NCI-H226 (cell line): Measurements from ENCODE around the gene PIGK.
A peak's percentile ranks its signal among the peaks of the same experiment; 100 is the strongest.
"Not testable (repeated sequence)": the region's sequence is repeated elsewhere in the genome, so short reads cannot be mapped to it uniquely, and the experiment has no call there.

Experiments used
- DNase-seq: peaks from one replicate; pipeline ENCODE4 v3.0.0-alpha.2; 2015

PIGK gene

GRCh38 chr1:77219166-77219887, at the start of gene PIGK:
TSS of gene PIGK (minus strand) at chr1:77219430. CDS start at chr1:77219402, 28 bp downstream.
- peak; percentile 88 for DNase-seq

GRCh38 chr1:77267035-77267434, 47.8 kb upstream of the PIGK start:
- DNase-seq = no peak

DNA sequence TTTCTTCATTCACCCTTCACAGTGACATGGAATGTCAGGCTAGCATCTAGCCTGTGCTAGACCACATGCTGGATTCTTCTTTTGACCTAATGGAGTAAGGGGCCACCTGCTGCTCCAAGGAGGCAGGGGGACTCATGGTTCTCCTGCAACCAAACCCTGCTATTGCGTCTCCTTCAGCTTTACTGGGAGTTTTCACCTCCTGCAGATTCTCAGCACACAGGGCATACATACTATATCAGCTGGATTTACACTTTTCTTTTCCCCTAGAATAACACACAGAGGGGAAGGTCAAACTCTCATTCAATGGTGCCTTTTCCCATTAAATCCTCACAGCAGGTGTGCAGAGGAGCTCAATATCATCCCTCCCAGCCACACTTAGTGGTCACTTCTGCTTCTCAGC, 46.0 kb upstream of the PIGK start:
- DNase-seq = no peak

DNA sequence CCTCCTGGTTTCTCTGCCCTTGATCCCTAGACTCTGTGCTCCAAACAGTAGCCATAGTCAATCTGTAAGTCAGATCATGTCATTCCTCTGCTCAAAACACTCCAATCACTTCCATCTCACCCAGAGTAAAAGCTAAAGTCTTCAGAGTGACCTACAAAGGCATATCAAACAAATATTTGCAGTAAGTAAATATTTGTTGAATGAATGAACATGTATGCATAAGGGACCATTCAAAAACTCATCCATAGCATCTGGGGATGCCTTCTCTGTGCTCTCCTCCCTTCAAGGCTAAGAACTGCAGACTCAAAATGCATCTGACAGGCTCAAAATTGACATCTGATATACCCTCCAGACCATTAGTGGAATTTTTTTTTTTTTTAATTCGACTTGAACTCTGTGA, 44.5 kb upstream of the PIGK start:
- no peak for DNase-seq

GRCh38 chr1:77253211-77253610, 34.0 kb upstream of the PIGK start:
- DNase-seq = no peak

DNA sequence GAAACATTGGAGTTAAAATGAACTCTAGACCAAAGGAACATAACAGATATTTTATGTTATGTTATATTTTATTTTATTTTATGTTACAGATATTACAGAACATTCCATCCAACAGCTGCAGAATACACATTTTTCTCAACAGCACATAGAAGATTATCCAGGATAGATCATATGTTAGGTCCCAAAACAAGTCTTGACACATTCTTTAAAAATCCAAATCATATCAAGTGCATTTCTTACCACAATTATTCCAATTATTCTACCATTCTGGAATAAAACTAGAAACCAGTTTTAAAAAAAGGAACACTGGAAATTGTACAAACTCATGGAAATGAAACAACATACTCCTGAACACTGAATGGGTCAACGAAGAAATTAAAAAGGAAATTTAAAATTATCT, 30.9 kb upstream of the PIGK start:
- no peak for DNase-seq

DNA sequence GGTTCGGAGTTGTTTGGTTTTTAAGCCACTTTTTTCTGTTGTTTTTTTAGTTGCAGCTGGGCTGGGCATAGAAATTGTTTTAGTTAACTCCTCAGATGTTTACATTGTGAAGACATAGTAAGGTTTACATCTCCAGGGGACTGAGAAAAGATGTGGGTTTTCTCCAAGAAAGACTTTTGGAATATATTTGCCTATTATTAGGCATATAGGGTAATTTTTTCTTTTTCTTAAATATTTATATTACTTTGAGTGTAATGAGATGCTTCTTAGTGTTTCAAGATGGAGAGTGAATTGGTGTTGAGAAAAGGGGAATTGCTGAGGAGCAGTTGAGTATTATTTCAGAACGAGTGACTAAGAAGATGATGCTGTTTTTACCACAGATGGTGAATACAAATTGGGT, 26.6 kb upstream of the PIGK start:
- DNase-seq = no peak

- no peak for DNase-seq
Measured at GRCh38 chr1:77239311-77239710, 20.1 kb upstream of the PIGK start.

DNA sequence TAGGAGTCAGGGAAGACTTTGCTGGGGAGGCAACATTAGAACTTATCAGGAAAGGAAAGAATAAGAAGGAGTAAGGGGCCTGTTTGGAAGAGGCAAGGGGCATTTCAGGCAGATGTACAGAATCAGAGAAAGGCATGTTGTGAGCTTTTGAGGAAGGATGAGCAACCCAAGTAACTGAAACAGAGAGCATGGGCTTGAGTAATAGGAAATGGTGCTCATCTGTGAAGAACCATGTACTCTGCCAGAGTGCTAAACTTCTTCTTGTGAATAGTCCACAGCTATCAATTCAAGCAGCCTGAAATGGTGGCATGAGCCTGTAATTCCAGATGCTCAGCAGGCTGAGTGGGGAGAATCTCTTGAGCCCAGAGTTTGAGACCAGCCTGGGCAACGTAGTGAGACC, 19.2 kb upstream of the PIGK start:
- no peak for DNase-seq

- DNase-seq = no peak
Measured at GRCh38 chr1:77234943-77235342, 15.7 kb upstream of the PIGK start.

DNA sequence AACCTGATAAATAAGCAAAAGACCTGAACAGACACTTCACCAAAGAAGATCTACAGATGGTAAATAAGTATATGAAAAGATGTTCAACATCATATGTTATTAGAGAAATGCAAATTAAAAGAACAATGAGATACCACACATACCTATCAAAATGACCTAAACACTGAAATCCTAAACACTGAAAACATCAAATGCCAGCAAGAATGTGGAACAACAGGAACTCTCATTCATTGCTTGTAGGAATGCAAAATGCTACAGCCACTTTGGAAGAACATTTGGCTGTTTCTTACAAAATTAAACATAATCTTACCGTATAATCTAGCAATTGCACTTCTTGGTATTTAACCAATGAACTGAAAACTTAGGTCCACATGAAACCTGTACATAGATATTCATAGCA, 14.9 kb upstream of the PIGK start:
- no peak for DNase-seq

- no peak for DNase-seq
Measured at GRCh38 chr1:77232829-77233228, 13.6 kb upstream of the PIGK start.

DNA sequence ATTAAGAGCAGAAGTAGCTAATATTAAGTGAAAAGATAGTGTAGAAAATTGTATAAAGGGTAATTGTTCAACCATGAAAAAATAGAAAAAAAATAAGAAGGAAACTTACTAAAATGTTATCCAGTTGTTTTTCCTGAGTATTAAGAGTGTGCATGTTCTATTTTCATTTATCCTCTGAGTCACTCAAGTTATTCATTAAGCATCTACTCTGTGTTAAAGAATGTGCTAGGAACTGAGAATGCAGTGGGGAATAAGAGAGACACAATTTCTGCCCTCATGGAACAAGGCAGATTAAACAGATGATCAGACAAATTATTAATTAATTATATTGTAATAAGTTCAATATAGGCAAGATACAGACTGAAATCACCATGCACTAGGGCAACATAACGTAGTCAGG, 10.8 kb upstream of the PIGK start:
- no peak for DNase-seq

- DNase-seq = no peak
Measured at GRCh38 chr1:77228836-77229235, 9.6 kb upstream of the PIGK start.

DNA sequence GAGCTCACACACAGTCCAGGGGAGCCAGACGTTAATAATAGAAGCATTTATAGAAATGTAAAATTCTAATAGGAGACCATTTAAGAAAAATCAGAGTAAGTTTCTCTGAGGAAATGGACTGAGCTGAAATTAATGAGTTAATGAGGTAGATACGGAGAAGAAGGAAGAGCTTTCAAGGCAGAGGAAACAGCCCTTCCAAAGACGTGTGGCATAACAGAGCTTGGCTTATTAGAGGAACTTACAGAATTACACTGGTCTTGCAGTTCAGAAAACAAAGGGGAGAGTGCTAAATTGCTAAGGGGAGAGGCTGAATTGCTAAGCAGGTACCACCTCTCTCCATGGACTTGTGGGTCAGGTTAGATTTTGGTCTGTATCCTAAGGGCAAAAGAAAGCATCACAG, 8.2 kb upstream of the PIGK start:
- no peak for DNase-seq

DNA sequence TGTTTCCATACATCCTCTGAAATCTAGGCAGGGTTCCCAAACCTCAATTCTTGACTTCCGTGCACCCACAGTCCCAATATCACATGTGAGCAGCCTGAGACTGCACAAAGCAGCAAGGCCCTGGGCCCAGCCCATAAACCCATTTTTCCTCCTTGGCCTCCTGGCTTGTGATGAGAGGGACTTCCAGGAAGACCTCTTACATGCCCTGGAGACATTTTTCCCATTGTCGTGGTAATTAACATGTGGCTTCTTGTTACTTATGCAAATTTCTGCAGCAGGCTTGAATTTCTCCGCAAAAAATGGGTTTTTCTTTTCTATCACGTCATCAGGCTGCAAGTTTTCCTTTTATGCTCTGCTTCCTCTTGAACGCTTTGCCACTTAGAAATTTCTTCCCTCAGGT, 3.3 kb upstream of the PIGK start:
- no peak for DNase-seq

DNA sequence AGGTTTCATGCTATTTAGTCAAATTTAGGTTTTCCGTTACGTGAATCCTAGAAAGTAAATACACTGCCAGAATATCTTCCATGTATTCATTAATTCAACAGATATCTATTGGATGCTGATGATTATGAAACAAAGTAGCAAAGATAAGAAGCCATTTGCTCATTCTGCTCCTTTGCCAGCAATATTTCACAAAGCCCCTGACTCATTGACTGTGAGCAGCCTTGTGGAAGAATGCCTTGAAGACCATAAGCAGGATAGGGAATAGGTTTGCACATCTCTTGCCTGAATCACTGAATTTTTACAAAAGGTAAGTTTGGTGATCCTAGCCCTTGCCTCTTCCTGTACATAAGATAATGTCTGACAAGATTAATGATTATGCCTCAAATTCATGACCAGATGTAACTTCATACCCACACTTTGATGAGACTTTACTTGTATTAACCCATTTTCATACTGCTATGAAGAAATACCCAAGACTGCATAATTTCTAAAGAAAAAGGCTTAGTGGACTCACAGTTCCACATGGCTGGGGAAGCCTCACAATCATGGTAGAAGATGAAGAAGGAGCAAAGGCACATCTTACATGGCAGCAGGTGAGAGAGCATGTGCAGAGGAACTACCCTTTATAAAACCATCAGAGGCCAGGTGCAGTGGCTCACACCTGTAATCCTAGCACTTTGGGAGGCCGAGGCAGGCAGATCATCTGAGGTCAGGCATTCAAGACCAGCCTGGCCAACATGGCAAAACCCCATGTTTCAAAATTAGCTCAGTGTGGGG, 1.6 kb upstream of the PIGK start:
- peak; percentile 87 for DNase-seq

- DNase-seq = no peak
Measured at GRCh38 chr1:77218477-77219165, 609 bp downstream of the PIGK start.

- DNase-seq = not testable (repeated sequence)
Measured at GRCh38 chr1:77204043-77204442, 15.2 kb downstream of the PIGK start.

GRCh38 chr1:77202751-77203150, 16.5 kb downstream of the PIGK start:
- DNase-seq = no peak

GRCh38 chr1:77200806-77201205, 18.4 kb downstream of the PIGK start:
- DNase-seq = no peak

DNA sequence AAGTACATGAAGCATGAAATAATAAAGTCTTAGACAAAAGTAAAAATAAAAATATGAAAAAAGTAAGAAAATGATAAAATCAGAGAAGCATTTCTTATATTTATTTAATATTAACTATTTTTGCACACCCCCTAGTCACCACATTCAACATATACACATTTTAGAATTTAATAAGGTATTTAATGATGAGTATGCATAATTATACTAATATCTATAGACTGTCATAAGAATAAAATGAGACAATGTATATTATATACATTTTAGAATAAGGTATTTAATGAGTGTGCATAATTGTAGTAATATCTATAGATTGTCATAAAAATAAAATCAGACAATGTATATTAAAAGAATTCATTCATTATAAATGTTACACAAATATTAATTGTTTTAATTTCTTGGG, 18.9 kb downstream of the PIGK start:
- no peak for DNase-seq

- DNase-seq = no peak
Measured at GRCh38 chr1:77197351-77197750, 21.9 kb downstream of the PIGK start.

GRCh38 chr1:77193951-77194350, 25.3 kb downstream of the PIGK start:
- no peak for DNase-seq
